Kidney epithelial cell (primary cell): Measurements from ENCODE around the gene ADAM12. TPM values are rescaled to one million over a fixed set of nuclear protein-coding genes. Genes with fewer than 3 reads are reported as not detected.

Experiments
- DNase-seq: peaks from one replicate; pipeline ENCODE4 v3.0.0-alpha.2; 2010; ENCODE audit warnings: low read depth
- H3K27me3 ChIP-seq: 2 replicates; pipeline ENCODE4 v1.6.0; 2011; ENCODE audit warnings: low read length; ENCODE audit not compliant: control insufficient read depth, insufficient read depth
- H3K36me3 ChIP-seq: 2 replicates; pipeline ENCODE4 v1.5.1; 2011; ENCODE audit warnings: low read length; ENCODE audit not compliant: control insufficient read depth, insufficient read depth
- H3K4me3 ChIP-seq: 2 replicates; pipeline ENCODE4 v1.5.1; 2011; ENCODE audit warnings: low read depth, mild to moderate bottlenecking, control low read depth, low read length
- CTCF ChIP-seq: IDR thresholded peaks from 2 replicates; pipeline ENCODE4 v1.5.1; 2011; ENCODE audit warnings: mild to moderate bottlenecking, moderate library complexity, low read length, control low read depth, inconsistent platforms; ENCODE audit not compliant: insufficient read depth, poor library complexity, severe bottlenecking
- total RNA-seq: library from RNA; depleted of rRNA; stranded (reverse); fragments of >200 nt; gene quantifications from 2 replicates; pipeline ENCODE4 v1.2.3, GENCODE V29; 2015

ADAM12 gene
- total RNA-seq, 1 donor from 2014 or later: 21.9 TPM

- DNase-seq: no peak
- no peak for TF ChIP-seq CTCF
- no peaks in the 10 kb centered on the region for H3K27me3 ChIP-seq
- no peaks in the 10 kb centered on the region for H3K36me3 ChIP-seq
- H3K4me3 ChIP-seq: no peak overlapping the region
Measured at GRCh38 chr10:126101325-126101724, 287.0 kb downstream of the ADAM12 start.

GRCh38 chr10:126099366-126099765 lies 288.9 kb downstream of the ADAM12 start:
- no peak overlapping the region for H3K4me3 ChIP-seq
- no peak for DNase-seq
- no peaks in the 10 kb centered on the region for H3K36me3 ChIP-seq

GRCh38 chr10:126098226-126098581 lies 290.1 kb downstream of the ADAM12 start:
- H3K4me3 ChIP-seq: no peak overlapping the region

More at GRCh38 chr10:126099366-126099765, 288.9 kb downstream of the ADAM12 start:
- H3K27me3 ChIP-seq: no peaks in the 10 kb centered on the region
- no peak for TF ChIP-seq CTCF

GRCh38 chr10:126097558-126098225 lies 290.6 kb downstream of the ADAM12 start:
- H3K4me3 ChIP-seq: no peak overlapping the region
- no peaks in the 10 kb centered on the region for H3K36me3 ChIP-seq
- no peaks in the 10 kb centered on the region for H3K27me3 ChIP-seq
- no peak for DNase-seq
- peak; percentile 6 for TF ChIP-seq CTCF

More at GRCh38 chr10:126098226-126098581, 290.1 kb downstream of the ADAM12 start:
- TF ChIP-seq CTCF: no peak
- Histone ChIP-seq H3K36me3 (no peaks in the 10 kb centered on the region), H3K27me3 (no peaks in the 10 kb centered on the region)
- no peak for DNase-seq

- Histone ChIP-seq H3K27me3 (no peaks in the 10 kb centered on the region), H3K4me3 (no peak overlapping the region), H3K36me3 (no peaks in the 10 kb centered on the region)
- no peak for DNase-seq
- no peak for TF ChIP-seq CTCF
Measured at GRCh38 chr10:126094537-126094936, 293.7 kb downstream of the ADAM12 start.
